ENCODE results near the gene GLRA1.

The GLRA1 gene

DNA sequence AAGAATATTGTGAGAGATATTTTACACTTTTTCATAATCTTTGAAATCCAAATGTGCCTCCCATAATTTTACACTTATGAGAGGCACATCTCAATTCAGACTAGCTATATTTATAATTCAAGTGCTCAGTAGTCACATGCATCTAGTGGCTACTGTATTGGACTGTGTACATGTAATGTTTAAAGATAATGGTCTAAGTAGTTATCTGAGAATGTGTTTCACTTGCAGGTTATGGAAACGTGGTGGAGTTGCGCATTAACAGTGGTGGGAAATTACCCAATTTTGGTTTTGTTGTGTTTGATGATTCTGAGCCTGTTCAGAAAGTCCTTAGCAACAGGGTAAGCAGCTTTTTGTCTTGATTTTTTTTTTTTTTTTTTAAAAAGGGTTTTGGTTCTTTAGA, 124.1 kb downstream of the GLRA1 start:
- no peak for TF ChIP-seq CTCF (IDR thresholded peaks at IDR 0.05; ENCODE audit: borderline replicate concordance, insufficient read depth, low read depth, low read length)

DNA sequence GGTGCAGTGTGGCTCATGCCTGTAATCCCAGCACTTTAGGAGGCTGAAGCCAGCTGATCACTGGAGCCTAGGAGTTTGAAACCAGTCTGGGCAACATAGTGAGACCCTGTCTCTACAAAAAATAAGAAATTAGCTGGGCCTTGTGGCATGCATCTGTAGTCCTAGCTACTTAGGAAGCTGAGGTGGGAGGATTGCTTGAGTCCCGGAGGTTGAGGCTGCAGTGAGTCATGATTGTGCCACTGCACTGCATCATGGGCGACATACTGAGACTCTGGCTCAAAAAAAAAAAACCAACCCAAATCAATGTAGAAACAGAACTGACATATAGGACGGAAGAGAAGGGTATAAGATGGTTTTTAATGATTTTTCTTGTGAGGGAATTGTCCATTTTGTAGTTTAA, 125.2 kb downstream of the GLRA1 start:
- H3K4me3 ChIP-seq (ENCODE audit: low read depth, low read length) = no peak overlapping the region
- TF ChIP-seq CTCF (IDR thresholded peaks at IDR 0.05; ENCODE audit: borderline replicate concordance, insufficient read depth, low read depth, low read length) = no peak

More for the DNA sequence above, 124.1 kb downstream of the GLRA1 start:
- H3K4me3 ChIP-seq (ENCODE audit: low read depth, low read length) = no peak overlapping the region

DNA sequence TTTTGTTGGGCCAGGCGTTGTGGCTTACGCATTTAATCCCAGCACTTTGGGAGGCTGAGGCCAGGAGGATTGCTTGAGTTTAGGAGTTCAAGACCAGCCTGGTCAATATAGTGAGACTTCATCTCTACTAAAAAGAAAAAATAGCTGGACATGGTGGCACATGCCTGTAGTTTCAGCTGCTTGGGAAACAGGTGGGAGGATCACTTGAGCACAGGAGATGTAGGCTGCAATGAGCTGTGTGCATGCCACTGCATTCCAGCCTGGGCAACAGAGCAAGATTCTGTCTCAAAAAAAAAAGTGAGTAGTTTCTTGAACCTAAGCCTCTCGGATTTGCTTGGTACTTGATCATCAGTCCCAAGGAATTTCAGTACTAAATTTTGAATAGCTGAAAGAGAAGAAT, 126.0 kb downstream of the GLRA1 start:
- no peak overlapping the region for H3K4me3 ChIP-seq (ENCODE audit: low read depth, low read length)
- no peak for TF ChIP-seq CTCF (IDR thresholded peaks at IDR 0.05; ENCODE audit: borderline replicate concordance, insufficient read depth, low read depth, low read length)

DNA sequence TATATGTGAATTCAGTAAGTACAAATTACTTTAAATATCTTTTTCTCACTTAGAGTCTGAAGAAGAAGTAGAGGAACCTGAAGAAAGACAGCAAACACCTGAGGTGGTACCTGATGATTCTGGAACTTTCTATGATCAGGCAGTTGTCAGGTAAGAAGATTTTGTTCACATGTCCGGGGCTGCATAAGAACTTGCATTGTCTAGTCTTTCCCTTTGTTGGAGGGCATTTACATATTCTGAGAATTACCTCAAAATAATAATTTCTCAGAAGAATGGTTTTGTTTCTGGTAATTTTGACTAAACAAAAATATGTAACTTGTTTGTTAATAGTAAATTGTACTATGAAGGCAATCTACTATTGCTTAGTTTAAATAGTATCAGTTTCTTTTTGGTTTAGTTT, 129.2 kb downstream of the GLRA1 start:
- TF ChIP-seq CTCF (IDR thresholded peaks at IDR 0.05; ENCODE audit: borderline replicate concordance, insufficient read depth, low read depth, low read length) = no peak
- no peak overlapping the region for H3K4me3 ChIP-seq (ENCODE audit: low read depth, low read length)

GRCh38 chr5:151793358-151793757, 131.3 kb downstream of the GLRA1 start:
- H3K4me3 ChIP-seq (ENCODE audit: low read depth, low read length) = no peak overlapping the region
- no peak for TF ChIP-seq CTCF (IDR thresholded peaks at IDR 0.05; ENCODE audit: borderline replicate concordance, insufficient read depth, low read depth, low read length)

DNA sequence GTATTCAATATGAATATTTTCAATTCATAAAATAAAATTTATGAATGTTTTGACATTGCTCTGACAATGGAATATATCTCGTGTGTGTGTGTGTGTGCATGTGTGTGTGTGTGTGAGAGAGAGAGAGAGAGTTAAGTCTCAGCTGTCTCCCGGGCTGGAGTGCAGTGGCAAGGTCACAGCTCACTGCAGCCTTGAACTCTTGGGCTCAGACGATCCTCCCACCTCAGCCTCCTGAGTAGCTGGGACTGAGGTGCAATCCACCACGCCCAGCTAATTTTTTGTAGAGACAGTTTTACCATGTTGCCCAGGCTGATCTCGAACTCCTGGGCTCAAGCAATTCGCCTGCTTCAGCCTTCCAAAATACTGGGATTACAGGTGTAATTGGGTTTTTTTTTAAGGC, 136.8 kb downstream of the GLRA1 start:
- no peak overlapping the region for H3K4me3 ChIP-seq (ENCODE audit: low read depth, low read length)
- no peak for TF ChIP-seq CTCF (IDR thresholded peaks at IDR 0.05; ENCODE audit: borderline replicate concordance, insufficient read depth, low read depth, low read length)

DNA sequence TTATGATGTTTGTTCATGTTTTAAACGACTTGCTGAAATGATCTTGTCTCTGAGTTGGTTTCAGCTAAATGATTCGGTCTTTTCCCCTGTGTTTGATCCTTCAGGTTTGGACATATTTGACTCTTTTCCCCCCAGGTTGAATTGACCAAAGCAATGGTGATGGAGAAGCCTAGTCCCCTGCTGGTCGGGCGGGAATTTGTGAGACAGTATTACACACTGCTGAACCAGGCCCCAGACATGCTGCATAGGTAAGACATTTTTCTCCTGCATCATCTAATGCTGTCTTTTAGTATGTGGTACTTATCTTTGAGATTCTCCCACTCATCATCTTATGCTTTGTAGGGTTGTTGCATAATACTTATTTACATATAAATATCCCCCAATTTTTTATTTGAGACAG, 138.2 kb downstream of the GLRA1 start:
- no peak for TF ChIP-seq CTCF (IDR thresholded peaks at IDR 0.05; ENCODE audit: borderline replicate concordance, insufficient read depth, low read depth, low read length)
- no peak overlapping the region for H3K4me3 ChIP-seq (ENCODE audit: low read depth, low read length)

Measured in GM12875 (cell line).